HG02610 (cell line): ENCODE data around the gene GCC2.
"Not testable (repeated sequence)": the region's sequence is repeated elsewhere in the genome, so short reads cannot be mapped to it uniquely, and the experiment has no call there.

Experiments used
- ATAC-seq: cut with Tn5 transposase; IDR thresholded peaks from one replicate; pipeline ENCODE4 v1.9.1; 2021; ENCODE audit warnings: mild to moderate bottlenecking, moderate library complexity; ENCODE audit not compliant: unreplicated experiment

GCC2 gene

DNA sequence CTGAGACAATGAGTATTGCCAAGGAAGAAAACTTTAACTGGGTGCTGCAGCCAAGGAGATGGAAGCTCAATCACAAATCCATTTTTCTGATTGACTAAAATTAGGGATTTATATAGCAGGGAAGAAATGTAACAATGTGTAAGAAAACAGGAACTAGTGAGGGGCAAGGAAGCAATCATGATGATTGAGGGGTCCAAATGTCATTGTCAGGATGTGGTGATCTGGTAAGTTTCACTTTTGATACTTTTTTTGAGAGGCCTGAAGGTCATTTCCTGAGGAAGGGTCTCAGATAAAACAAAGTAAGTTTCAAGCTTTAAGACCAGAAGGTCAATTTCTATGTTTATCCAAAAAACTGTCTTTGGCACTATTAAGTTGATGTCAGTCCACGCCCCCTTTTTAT, 12.0 kb upstream of the GCC2 start:
- no peak for ATAC-seq

DNA sequence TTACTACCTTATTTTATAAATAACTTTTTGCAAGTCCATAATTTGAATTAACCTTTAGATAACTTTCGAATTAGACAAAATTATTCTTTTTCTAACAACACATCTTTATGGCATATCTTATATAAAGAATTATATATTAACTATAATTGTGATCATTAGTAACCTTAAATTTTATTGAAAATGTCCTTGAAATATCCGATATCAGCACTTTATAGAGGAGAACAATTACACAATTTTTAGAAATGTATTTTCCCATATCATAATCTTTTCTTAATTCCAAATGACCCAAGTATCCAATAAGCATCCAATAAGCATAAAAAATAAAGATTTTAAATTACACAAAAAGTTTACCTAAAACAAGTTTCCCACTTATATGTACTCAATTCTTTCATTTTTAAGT, 7.3 kb upstream of the GCC2 start:
- no peak for ATAC-seq

GRCh38 chr2:108444941-108445840, 3.8 kb upstream of the GCC2 start:
- no peak for ATAC-seq

- ATAC-seq: no peak
Measured at GRCh38 chr2:108446703-108447102, 2.3 kb upstream of the GCC2 start.

DNA sequence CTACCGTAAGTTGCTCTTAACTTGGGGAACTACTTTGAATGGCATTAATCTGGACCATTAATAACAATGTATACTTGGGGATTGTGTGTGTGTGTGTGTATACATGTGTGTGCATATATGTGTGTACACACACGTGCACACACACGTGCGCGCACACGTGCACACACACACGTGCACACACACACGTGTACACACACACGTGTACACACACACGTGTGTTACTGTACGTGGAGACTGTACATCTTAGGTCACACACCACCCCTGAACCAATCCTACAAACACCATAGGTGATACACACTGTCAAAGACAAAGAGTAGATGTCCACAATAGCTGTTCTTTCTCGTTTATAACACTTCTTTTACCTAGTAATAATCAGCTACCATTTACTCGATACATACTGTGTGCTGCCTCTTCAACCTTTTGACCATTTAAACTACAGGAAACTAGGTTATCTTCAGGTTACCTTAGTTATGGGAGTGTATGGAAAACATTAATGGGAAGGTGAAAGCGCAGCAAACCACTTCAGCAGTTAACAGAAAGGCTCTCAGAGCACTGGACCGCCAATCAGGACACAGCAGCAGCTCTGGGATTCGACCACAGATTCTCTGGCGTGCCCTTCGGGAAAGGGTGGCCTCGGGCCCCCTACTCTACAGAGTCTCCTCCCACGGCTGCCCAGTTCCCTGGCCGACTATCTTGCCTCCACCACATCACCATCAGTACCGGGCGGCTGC, 894 bp upstream of the GCC2 start:
- no peak for ATAC-seq

- peak; percentile 25 for ATAC-seq
Measured at GRCh38 chr2:108449410-108450130, 564 bp downstream of the GCC2 start.

- ATAC-seq: no peak
Measured at GRCh38 chr2:108450863-108451262, 1.9 kb downstream of the GCC2 start.

DNA sequence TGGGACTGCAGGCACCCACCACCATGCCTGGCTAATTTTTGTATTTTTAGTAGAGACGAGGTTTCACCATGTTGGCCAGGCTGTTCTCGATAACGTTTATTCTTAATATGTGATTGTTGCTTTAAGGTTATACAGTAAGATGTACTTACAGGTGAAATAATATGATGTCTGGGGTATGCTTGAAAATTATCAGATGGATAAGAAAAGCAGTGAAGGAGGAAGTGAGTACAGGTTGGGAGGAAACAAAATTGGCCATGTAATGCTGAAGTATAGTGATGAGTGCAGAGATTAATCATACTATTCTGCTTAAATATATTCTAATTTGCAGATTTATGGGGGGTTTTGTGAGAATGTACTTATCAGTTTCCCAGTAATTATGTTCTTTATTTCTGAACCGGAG, 3.0 kb downstream of the GCC2 start:
- no peak for ATAC-seq

DNA sequence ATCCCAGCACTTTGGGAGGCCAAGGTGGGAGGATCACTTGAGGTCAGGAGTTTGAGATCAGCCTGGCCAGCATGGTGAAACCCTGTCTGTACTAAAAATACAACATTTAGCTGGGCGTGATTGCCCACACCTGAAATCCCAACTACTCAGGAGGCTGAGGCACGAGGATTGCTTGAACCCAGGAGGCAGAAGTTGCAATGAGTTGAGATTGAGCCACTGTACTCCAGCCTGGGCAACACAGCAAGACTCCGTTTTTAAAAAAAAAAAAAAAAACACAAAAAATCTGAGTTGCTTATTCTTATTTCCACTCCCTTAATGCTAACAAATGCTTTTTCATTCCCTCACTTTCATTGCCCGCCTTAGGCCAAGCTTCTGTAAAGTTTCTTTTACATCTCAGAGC, 4.5 kb downstream of the GCC2 start:
- ATAC-seq: not testable (repeated sequence)

DNA sequence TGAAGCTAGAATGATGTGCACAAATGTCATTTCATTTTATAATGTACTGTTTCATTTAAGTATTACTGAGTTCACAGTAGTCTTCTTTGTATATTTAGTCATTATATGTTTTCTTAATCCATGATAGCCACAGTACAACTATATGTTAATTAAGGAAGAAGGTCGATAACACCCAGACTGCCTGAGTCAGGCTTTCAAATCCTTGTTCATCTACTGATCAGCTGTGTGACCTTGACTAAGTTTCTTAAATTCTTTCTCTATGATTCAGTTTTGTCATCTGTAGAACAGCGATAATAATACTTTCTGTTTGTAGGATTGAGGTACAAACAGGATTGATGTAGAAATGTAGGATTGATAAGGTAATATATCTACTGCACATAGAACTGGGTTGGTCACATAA, 5.4 kb downstream of the GCC2 start:
- ATAC-seq: no peak

DNA sequence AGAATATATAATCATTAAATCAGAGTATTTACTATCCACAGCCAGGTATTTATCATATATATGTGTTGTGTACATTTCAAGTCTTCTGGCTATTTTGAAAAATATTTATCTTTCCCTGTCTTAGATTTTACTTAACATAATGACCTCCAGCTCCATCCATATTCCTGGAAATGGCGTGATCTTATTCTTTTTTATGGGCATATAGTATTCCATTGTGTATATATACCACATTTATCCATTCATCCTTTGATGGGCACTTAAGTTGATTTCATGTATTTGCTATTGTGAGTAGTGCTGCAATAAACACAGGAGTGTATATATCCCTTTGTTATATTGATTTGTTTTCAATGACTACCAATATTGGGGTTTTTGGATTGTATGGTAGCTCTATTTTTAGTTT, 6.6 kb downstream of the GCC2 start:
- ATAC-seq: no peak

- ATAC-seq: no peak
Measured at GRCh38 chr2:108458082-108458481, 9.1 kb downstream of the GCC2 start.

DNA sequence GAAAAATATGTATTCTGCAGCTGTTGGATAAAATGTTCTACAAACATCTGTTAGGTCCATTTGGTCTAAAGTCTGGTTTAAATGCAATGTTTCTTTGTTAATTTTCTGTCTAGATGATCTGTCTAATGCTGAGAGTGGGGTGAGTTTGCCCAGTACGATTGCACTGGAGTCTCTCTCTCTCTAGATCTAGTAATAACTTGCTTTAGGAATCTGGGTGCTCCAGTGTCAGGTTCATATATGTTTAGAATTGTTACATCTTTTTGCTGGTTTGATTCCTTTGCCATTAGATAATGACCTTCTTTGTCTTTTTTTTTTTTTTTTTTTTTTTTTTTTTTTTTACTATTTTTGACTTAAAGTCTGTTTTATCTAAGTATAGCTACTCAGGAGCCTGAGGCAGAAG, 10.4 kb downstream of the GCC2 start:
- ATAC-seq: no peak

- ATAC-seq: peak; percentile 87
Measured at GRCh38 chr2:108460345-108461037, 11.5 kb downstream of the GCC2 start.

GRCh38 chr2:108477099-108477498, 28.1 kb downstream of the GCC2 start:
- ATAC-seq: no peak

DNA sequence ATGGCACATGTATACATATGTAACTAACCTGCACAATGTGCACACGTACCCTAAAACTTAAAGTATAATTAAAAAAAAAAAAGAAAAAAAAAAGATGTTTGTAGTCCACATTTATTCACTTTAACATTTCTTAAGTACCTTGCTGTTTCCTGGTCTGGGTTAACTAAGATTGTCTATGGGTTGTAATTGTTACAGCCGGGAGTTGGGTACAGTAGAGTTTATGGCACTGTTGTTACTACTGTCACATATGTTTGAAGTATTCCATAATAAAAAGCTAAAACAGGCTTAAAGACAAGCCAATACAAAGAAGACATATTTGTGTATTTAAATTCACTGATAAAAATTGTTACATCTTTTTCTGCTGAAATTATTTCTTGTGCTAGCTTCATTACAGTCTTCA, 36.2 kb downstream of the GCC2 start:
- ATAC-seq: no peak

DNA sequence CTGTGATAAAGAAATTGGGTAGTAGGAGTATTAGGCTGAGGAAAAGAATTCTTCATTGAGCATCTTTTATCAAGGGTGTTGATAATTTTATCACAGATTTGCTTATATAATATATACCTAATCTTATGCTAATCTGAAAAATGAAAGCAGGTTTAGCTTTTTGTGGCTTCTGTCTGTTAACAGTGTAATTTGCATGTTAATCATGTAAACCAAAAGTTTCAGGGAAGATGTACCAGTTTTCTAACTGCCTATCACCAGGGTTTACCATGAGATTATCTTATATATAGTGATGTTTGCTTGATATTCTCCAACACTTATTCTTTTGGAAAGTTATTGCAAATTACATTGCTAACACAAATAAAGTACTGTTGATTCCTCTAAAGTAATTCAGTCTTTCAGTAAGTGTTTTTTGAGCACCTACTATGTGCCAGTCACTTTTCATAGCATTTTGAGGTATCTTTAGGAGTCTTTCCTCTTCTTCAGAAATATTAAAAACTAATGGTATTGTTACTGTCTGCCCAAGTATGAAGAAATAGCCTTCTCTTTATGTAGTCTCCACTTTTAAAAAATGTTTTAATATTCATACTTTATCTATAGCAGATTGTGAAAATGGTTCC, 41.6 kb downstream of the GCC2 start:
- no peak for ATAC-seq

GRCh38 chr2:108491848-108492247, 42.8 kb downstream of the GCC2 start:
- no peak for ATAC-seq

- ATAC-seq: no peak
Measured at GRCh38 chr2:108492364-108492763, 43.4 kb downstream of the GCC2 start.

DNA sequence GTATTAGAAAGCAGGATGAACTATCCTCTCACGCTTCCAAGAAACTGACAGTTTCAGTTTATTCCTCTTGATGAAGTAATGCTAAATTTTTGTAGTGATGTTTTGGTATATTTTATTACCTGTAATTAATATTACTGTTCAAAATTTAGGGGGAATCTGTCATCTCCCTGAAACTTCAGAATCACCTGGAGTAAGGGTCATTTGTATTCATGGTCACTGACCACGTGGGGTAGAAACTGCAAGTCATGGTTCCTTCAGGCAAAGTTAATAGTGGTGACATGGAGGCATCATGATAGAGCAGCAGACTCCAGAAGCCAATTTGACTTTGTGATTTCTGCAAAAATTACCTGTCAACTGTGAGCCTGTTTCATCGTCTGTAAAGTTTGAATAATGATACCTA, 47.2 kb downstream of the GCC2 start:
- not testable (repeated sequence) for ATAC-seq

GRCh38 chr2:108507620-108508019, 58.6 kb downstream of the GCC2 start:
- not testable (repeated sequence) for ATAC-seq
